Stimulated activated CD4-positive, alpha-beta T cell treated with anti-CD3 and anti-CD28 coated beads, TNF-alpha, amount 100 ng/mL, for 4 hours (primary cell): Measurements from ENCODE around the gene PLXNC1.

Experiments used
- DNase-seq, 3 experiments: peaks; one replicate each; pipeline ENCODE4 v3.0.0-alpha.2; 2020; ENCODE audit warnings: low read depth in 3 of 3

The PLXNC1 gene

GRCh38 chr12:94204499-94205247 lies 56.3 kb downstream of the PLXNC1 start:
- DNase-seq = no peak

DNA sequence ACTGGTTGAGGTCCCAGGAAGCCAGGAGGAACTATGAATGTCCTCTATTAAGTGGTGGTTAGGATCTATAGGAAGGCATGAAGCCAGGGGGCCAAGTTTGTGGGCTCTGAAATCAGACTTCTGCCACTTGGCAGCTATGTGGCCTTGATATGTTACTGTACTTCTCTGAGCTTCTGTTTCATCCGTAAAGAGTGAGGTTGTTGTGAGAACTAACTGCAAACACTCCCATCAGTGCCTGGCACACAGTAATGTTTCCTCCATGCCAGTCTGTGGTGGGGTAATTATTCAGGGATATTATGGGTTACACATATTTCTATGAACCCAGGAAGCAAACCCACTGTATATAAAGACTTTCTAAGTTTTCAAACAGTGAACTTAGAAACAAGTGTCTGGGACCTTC lies 57.4 kb downstream of the PLXNC1 start:
- DNase-seq = no peak

DNA sequence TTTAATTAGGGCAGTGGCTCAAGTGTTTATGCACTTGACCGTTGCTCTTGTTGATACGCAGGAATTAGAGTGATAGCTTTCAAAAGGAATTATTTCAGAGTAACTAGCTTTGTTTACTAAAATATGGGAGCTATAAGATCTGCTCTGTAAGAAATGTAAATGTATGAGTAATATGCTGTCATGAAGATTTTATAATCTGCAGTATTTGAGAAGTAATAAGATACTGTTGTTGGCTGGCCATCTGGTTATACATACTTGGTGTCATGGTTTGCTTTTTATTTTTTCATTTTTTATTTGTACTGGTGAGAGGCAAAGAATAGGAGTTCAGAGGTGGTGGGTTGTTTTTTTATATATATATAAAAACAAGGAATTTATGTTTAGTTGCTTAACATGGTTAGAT lies 58.5 kb downstream of the PLXNC1 start:
- no peak for DNase-seq

DNA sequence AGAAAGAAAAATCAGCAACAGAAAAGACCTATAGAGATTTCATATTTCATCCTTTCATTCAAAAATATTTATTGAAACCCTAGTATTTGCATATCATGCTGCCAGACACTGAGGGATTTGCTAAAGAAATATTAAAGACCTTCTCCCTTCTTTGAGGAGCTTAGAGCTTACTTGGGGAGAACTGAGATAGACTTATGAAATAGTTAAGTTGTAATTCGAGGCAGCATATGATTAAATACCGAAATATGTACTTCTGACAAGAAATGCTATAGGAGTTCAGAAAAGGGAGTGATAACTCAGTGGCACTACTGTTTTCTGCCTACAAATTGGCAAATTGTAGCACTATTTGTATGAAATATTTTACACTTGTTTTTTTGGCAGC lies 59.1 kb downstream of the PLXNC1 start:
- DNase-seq = no peak

GRCh38 chr12:94207849-94208621 lies 59.7 kb downstream of the PLXNC1 start:
- DNase-seq = peak in 1 of 3 experiments; percentile 18

DNA sequence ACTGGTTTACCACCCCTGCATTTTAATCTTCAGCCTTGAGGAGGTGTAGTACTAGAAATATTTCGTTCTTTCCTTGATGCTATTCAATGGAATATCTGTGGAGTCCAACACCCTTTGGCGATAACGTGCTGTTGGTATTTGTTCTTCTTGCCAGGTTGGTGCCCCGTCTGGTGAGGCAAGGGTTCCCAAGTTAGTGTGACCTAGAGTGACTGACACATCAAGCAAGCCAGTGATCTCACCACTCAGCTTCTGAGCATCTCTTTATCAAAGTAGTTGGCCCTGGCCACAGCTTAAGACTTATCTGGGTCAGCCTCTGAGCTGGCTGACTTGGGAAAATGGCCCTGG lies 60.2 kb downstream of the PLXNC1 start:
- DNase-seq = peak in 1 of 3 experiments; percentile 14

DNA sequence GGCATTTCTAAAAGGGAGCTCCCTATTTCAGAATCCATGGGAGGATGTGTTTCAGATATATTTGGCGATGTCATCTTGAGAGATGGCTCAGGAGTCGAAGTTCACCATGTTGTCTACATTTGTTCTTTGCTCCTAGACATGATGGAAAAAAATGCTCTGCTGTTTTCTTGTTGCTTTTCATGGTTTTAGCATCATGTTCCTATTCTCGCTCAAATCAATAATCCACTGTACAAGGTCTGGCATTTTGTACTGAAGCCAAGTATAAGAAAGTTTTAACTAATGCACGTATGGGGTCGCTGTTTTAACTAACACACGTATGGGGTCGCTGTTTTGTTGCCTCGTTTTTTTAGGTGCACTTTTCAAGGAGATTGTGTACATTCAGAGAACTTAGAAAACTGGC lies 60.9 kb downstream of the PLXNC1 start:
- no peak for DNase-seq

GRCh38 chr12:94211021-94211420 lies 62.6 kb downstream of the PLXNC1 start:
- DNase-seq = no peak

DNA sequence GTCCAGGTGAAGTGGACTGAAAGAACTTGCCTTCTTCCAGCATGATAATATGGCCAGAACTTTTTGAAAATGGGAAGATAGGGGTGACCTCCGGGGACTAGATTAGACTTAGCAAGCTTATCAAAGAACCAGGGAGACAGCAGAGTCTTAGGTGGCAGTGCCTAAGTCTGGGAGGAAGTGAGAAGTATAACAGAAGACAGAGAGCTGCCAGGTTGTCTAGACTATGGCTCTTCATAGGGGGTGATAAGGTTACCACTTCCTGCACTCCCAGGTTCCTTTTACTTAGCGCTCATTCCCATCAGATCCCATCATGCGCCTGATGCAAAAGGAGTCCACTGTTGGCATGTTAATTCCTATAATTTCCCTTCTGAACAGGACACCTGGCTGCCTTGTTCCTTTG lies 69.9 kb downstream of the PLXNC1 start:
- no peak for DNase-seq

GRCh38 chr12:94219622-94220302 lies 71.4 kb downstream of the PLXNC1 start:
- DNase-seq = no peak

DNA sequence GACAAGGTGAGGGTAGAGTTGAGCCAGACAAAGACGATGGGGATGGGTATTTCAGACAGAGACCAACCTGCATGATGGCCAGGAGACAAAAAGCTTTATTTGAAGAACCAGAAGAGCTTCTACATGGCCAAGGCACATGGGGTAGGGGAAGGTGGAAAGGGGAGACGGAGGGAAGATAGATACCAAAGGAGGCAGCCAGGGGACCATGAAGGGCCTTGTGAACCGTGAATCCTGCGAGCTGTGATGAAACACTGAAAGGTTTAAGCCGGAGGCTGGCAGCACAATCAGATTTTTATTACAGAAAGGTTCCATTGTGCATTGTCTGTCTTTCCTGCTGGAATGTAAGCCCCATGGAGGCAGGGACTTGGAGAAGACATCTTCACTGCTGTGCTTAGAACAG lies 72.4 kb downstream of the PLXNC1 start:
- DNase-seq = no peak

DNA sequence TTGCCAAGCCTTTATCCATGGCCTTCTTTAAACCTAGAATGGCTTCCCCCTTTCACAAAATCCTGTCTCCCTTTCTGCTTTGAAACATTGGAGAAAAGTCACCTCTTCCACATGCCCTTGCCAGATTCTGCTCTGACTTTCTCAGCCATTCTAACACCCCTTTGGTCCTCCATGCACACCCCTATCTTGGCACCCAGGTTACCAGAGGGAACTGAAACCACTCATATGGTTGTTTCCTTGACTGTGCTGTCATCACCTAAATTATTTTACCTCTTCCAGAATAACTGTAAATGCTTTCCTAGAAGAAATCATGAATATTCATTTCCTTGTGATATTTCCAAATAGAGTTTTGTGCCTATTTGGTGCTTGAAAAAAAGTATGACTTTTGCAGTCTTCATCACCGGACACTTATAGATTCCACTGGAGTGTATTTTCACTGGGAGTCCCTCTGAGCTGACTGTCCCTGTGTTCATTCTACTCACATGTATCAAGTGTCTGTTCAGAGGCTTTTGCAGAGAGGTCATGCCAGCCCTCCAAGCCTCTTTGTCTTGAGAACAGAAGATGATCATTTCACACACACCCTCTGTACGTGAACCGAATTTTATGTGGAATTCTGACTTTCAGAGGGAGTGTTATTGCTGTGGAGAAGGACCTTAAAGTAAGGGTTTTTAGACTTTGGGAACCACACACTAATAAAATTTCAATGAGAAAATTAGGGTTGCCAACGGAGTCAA lies 74.1 kb downstream of the PLXNC1 start:
- DNase-seq = no peak

DNA sequence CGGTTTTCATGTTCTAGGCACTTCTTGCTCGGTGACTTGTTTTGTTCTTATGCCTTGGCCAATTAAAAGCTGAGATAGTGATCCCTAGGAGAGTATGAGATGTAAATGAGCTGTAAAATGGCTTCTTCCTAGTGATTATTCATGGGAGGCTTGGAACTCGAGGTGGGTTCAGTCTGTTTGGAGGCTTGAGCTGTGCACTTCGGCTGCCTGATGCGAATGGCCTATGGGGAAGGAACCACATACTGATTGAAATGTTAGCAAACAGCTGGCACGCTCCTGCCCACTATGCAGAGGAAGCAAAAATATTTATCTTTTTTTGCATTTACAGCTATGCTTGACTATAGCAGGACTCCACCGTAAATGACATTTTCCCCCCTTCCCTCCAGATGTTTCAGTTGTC lies 75.5 kb downstream of the PLXNC1 start:
- no peak for DNase-seq

DNA sequence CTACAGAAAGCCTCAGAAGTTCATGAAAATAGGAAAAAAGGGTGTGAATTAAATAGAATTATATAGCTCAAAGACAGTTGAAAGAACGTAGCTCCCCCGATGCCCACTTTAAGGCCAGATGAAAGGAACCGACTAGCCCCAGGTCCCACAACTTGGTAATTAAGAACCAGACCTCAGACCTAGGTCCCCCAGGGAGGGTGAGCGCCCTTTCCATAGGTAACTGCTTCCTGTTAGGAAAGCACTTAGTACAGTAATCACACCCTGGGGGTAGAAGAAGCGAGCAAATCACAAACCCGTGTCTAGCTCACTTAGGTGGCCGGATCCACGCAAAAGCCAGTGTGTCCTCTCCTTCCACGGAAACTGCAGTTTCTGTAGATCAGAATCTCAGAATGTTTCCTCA lies 77.1 kb downstream of the PLXNC1 start:
- no peak for DNase-seq

DNA sequence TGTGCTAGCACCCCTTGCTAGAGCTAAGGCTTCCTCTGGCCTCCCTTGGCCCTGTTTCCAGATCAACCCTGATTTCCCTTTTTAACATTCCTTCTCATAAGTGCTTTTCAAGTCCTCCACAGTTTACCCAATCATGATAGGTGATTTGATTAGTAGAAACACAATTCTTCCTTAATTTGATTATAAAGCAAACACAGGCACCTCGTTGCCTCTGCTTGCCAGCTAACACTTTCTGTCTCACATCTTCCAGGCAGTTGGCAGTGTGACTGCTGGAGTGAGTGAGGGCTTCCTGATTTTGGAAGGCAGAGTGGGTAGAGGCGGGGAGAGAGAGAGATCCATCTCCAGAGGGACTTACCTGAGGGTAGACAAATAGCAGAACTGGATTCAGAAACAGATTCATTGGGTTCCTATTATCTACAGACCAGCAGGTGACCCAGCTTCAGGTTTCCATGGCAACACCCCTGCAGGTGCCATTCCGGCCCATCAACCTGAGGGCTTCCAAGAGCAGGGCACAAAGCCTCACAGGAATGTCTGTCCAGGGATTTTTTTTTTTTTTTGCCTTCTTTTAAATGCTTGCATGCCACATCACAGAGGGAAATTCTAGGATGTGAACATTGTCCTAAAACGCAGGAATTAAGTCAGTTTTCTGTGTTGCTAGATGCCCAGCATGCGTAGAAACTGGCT lies 77.7 kb downstream of the PLXNC1 start:
- no peak for DNase-seq

GRCh38 chr12:94227066-94227465 lies 78.7 kb downstream of the PLXNC1 start:
- no peak for DNase-seq

- no peak for DNase-seq
Observed at GRCh38 chr12:94228488-94228907, 80.1 kb downstream of the PLXNC1 start.

DNA sequence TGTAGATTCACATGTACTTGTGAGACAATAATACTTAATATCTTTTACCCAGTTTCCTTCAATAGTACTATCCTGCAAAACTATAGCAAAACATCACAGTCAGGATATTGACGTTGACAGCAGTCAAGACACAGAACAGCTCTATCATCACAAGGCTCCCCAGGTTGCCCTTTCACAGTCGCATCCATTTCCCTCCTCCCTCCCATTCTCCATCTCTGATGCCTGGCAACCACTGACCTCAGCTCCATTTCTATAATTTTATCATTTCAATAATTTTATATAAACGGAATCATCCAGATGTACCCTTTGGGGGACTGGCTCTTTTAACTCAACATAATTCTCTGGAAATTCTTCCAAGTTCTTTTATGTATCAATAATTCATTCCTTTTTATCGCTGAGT lies 81.5 kb downstream of the PLXNC1 start:
- no peak for DNase-seq

GRCh38 chr12:94230357-94230905 lies 82.1 kb downstream of the PLXNC1 start:
- DNase-seq = no peak

- no peak for DNase-seq
Observed at GRCh38 chr12:94231709-94232108, 83.3 kb downstream of the PLXNC1 start.

GRCh38 chr12:94235848-94236247 lies 87.5 kb downstream of the PLXNC1 start:
- no peak for DNase-seq
